ENCODE data around the gene TSPAN16. TPM values are rescaled to one million over a fixed set of nuclear protein-coding genes. Genes with fewer than 3 reads are reported as not detected.

Gene TSPAN16
- total and polyA plus RNA-seq, 10 donors: not detected

GRCh38 chr19:11359421-11359820 is 63.5 kb downstream of the TSPAN16 start:
- H3K4me1 ChIP-seq: peaks cover 0 to 54% (median 19%) of the 10 kb centered on the region in 6 donors
- no peak overlapping the region for H3K27ac ChIP-seq
- no peaks in the 10 kb centered on the region for H3K9me3 ChIP-seq
- TF ChIP-seq POLR2AphosphoS5 (IDR thresholded peaks at IDR 0.05): peak in 1 of 3 donors; percentile 31
- TF ChIP-seq POLR2A (IDR thresholded peaks at IDR 0.05): no peak
- WGBS, 5 donors: 90 to 96% (median 93%) methylated on average over 10 to 11 of the region's 11 CpGs
- no peak for DNase-seq
- peaks cover 0 to 9% (median 0%) of the 10 kb centered on the region in 7 donors for H3K27me3 ChIP-seq (replicated peaks in 1 of 7)
- no peak overlapping the region for H3K4me3 ChIP-seq
- peaks cover 0 to 66% (median 13%) of the 10 kb centered on the region in 6 donors for H3K36me3 ChIP-seq
- intact Hi-C loops (cut with DNase I; ENCODE audit: low total_unique reads): no loop called here

GRCh38 chr19:11361037-11361770 is 65.2 kb downstream of the TSPAN16 start:
- intact Hi-C loops (cut with DNase I; ENCODE audit: low total_unique reads): no loop called here
- Histone ChIP-seq H3K4me1 (peaks cover 0 to 36% (median 6%) of the 10 kb centered on the region in 6 donors), H3K27ac (peak overlapping the region in 1 of 8 donors; percentile 46), H3K4me3 (peak overlapping the region in 1 of 8 donors; percentile 4), H3K36me3 (peaks cover 0 to 83% (median 19%) of the 10 kb centered on the region in 6 donors), H3K27me3 (replicated peaks in 1 of 7) (no peaks in the 10 kb centered on the region), H3K9me3 (no peaks in the 10 kb centered on the region)
- WGBS, 5 donors: 66 to 87% (median 82%) methylated on average over 35 to 43 of the region's 43 CpGs
- no peak for DNase-seq
- peak in 1 of 3 donors; percentile 44 for TF ChIP-seq POLR2AphosphoS5 (IDR thresholded peaks at IDR 0.05)
- TF ChIP-seq, protein P1, sequence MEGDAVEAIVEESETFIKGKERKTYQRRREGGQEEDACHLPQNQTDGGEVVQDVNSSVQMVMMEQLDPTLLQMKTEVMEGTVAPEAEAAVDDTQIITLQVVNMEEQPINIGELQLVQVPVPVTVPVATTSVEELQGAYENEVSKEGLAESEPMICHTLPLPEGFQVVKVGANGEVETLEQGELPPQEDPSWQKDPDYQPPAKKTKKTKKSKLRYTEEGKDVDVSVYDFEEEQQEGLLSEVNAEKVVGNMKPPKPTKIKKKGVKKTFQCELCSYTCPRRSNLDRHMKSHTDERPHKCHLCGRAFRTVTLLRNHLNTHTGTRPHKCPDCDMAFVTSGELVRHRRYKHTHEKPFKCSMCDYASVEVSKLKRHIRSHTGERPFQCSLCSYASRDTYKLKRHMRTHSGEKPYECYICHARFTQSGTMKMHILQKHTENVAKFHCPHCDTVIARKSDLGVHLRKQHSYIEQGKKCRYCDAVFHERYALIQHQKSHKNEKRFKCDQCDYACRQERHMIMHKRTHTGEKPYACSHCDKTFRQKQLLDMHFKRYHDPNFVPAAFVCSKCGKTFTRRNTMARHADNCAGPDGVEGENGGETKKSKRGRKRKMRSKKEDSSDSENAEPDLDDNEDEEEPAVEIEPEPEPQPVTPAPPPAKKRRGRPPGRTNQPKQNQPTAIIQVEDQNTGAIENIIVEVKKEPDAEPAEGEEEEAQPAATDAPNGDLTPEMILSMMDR (IDR thresholded peaks at IDR 0.05 in 8 of 11, conservative IDR thresholded peaks at IDR 0.05 in 3 of 11): no peak

GRCh38 chr19:11361771-11362731 is 66.1 kb downstream of the TSPAN16 start:
- intact Hi-C loops (cut with DNase I; ENCODE audit: low total_unique reads): no loop called here
- peaks cover 0 to 92% (median 21%) of the 10 kb centered on the region in 6 donors for H3K36me3 ChIP-seq
- peak in 2 of 3 donors; percentile 43 to 49 for TF ChIP-seq POLR2AphosphoS5 (IDR thresholded peaks at IDR 0.05)
- TF ChIP-seq, protein P1 (IDR thresholded peaks at IDR 0.05 in 8 of 11, conservative IDR thresholded peaks at IDR 0.05 in 3 of 11): no peak

GRCh38 chr19:11363881-11364280 is 67.9 kb downstream of the TSPAN16 start:
- 93 to 97% (median 95%) methylated on average over 10 of the region's 10 CpGs for WGBS, 5 donors
- peaks cover 0 to 18% (median 5%) of the 10 kb centered on the region in 6 donors for H3K4me1 ChIP-seq
- intact Hi-C loops (cut with DNase I; ENCODE audit: low total_unique reads): no loop called here
- H3K4me3 ChIP-seq: no peak overlapping the region
- no peaks in the 10 kb centered on the region for H3K9me3 ChIP-seq
- H3K27me3 ChIP-seq (replicated peaks in 1 of 7): no peaks in the 10 kb centered on the region
- DNase-seq: no peak
- peaks cover 0 to 98% (median 24%) of the 10 kb centered on the region in 6 donors for H3K36me3 ChIP-seq
- H3K27ac ChIP-seq: no peak overlapping the region
- TF ChIP-seq, protein P1 (IDR thresholded peaks at IDR 0.05 in 8 of 11, conservative IDR thresholded peaks at IDR 0.05 in 3 of 11): no peak
- TF ChIP-seq POLR2A (IDR thresholded peaks at IDR 0.05) (no peak), POLR2AphosphoS5 (IDR thresholded peaks at IDR 0.05) (no peak)

More at GRCh38 chr19:11361771-11362731, 66.1 kb downstream of the TSPAN16 start:
- H3K9me3 ChIP-seq: no peaks in the 10 kb centered on the region
- 72 to 84% (median 81%) methylated on average over 35 of the region's 35 CpGs for WGBS, 5 donors
- H3K27me3 ChIP-seq (replicated peaks in 1 of 7): no peaks in the 10 kb centered on the region
- DNase-seq: peak; percentile 82
- no peak overlapping the region for H3K4me3 ChIP-seq
- H3K27ac ChIP-seq: peak overlapping the region in 2 of 8 donors; percentile 11 to 46
- H3K4me1 ChIP-seq: peaks cover 0 to 27% (median 5%) of the 10 kb centered on the region in 6 donors

All from spleen (tissue), 11 donors.